ENCODE measurements around the gene LSM3.

Gene LSM3

DNA sequence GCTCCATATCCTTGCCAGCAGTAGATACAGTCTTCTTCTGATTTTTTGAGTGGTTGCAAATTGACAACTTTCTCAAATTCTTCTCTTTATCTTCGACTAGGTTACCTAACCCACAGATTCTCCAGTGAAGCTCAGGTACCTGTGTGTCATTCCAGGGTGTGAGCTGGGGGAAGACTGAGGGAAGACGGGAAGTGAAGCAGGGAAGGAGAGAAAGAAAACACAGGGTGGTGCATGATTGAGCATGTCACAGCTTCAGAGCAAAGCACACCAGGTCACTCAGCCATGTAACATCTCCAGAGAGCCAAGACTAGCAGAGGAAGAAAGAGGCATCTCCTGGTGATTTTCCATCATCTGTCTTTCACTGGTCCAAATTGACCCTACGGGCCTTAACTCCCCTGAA lies 67.2 kb downstream of the LSM3 start:
- TF ChIP-seq, protein P1, sequence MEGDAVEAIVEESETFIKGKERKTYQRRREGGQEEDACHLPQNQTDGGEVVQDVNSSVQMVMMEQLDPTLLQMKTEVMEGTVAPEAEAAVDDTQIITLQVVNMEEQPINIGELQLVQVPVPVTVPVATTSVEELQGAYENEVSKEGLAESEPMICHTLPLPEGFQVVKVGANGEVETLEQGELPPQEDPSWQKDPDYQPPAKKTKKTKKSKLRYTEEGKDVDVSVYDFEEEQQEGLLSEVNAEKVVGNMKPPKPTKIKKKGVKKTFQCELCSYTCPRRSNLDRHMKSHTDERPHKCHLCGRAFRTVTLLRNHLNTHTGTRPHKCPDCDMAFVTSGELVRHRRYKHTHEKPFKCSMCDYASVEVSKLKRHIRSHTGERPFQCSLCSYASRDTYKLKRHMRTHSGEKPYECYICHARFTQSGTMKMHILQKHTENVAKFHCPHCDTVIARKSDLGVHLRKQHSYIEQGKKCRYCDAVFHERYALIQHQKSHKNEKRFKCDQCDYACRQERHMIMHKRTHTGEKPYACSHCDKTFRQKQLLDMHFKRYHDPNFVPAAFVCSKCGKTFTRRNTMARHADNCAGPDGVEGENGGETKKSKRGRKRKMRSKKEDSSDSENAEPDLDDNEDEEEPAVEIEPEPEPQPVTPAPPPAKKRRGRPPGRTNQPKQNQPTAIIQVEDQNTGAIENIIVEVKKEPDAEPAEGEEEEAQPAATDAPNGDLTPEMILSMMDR (IDR thresholded peaks at IDR 0.05; ENCODE audit: insufficient read depth, low read depth, low read length, missing control alignments): no peak
- H3K4me3 ChIP-seq (ENCODE audit: low read length): no peak overlapping the region
- DNase-seq (ENCODE audit: low read depth): no peak

DNA sequence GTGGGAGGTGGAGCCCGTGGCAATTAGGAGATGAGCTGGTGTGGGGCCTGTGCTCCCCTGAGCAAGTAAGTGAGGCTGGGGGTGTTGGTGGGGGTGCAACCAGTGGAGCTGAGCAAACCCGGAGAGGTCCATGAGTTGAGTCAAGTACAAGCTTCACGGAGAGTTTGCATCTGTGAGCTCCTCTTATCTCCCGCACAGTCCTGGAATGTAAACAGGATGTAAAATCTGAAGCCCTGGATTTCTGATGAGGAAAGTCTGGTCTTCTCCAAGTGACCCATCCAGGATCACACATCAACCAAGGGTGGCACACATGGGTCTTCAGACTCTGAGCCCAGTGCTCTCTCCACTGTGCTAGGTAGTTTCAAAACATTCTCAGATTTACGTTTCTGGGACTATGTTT lies 67.8 kb downstream of the LSM3 start:
- TF ChIP-seq, protein P1 (IDR thresholded peaks at IDR 0.05; ENCODE audit: insufficient read depth, low read depth, low read length, missing control alignments): no peak
- H3K4me3 ChIP-seq (ENCODE audit: low read length): no peak overlapping the region
- no peak for DNase-seq (ENCODE audit: low read depth)

DNA sequence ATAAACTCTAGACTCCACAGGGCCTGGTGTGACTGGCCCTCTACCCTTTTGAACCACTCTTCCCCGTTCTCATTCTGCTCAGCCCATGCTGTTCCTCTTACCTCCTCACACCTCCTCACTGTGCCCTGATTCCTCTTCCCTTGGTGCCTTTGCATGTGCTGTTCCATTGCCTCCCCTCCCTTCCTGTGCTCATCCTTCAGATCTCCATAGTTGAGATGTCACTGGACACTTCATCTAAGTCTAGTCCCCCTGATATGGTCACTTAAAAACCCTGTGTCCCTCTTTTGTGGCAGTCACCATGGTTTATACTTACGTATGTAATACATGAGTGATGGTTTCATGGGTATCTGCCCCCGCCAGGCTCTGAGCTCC lies 69.8 kb downstream of the LSM3 start:
- TF ChIP-seq, protein P1 (IDR thresholded peaks at IDR 0.05; ENCODE audit: insufficient read depth, low read depth, low read length, missing control alignments): no peak
- H3K4me3 ChIP-seq (ENCODE audit: low read length): no peak overlapping the region
- no peak for DNase-seq (ENCODE audit: low read depth)

DNA sequence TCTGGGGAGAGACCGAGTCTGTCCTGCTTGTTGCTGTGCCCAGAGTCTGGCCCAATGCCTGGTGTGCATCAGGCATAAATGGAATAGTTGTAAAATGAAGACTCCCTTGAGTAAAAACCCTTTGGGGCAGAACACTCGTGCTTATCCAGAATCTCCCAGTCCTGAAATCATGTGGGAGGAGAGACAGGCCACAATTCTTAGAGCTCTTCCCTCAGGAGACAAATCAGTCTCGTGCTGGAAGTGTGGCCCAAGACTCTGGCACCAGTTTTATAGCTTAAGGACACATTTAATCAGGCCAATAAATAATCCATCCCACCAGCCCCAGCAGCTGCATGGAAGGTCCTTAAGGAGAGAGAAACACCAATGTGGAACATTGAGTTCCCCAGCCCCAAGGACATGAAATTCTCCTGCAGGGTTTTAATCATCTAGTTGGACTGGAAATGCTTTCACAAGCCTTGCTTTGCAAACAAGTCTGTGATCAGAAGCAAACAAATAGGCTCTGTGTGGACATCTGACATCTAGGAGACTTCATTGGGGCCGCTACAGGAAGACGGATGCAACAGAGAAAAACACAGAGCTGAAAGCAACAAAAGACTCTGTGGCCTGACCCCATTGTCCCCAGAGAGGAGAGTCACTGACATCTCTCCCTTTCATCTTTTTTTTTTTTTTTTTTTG lies 70.4 kb downstream of the LSM3 start:
- TF ChIP-seq, protein P1 (IDR thresholded peaks at IDR 0.05; ENCODE audit: insufficient read depth, low read depth, low read length, missing control alignments): no peak
- no peak overlapping the region for H3K4me3 ChIP-seq (ENCODE audit: low read length)
- no peak for DNase-seq (ENCODE audit: low read depth)

All from epithelial cell of esophagus (primary cell).